Astrocyte (in vitro differentiated cells and primary cell): Measurements from ENCODE around the gene GPATCH3. TPM values are rescaled to one million over a fixed set of nuclear protein-coding genes. Genes with fewer than 3 reads are reported as not detected.
"Not testable (repeated sequence)": the region's sequence is repeated elsewhere in the genome, so short reads cannot be mapped to it uniquely, and the experiment has no call there.

ENCODE experiments used
- DNase-seq: peaks from one replicate; pipeline ENCODE4 v3.0.0-alpha.2; 2010; ENCODE audit warnings: low read depth
- FAIRE-seq: peaks from 2 replicates; lab custom pipeline; 2011; peaks lifted over from hg19 to GRCh38; lab: Jason Lieb, UNC
- H2AFZ ChIP-seq: 2 replicates; pipeline ENCODE4 v1.6.0; 2012; ENCODE audit warnings: low read depth, low read length, inconsistent platforms
- H3K27ac ChIP-seq: 2 replicates; pipeline ENCODE4 v1.5.1; 2011; ENCODE audit warnings: low read depth, low read length, inconsistent platforms
- H3K27me3 ChIP-seq: 2 replicates; pipeline ENCODE4 v1.6.0; 2011; ENCODE audit warnings: low read length, inconsistent platforms; ENCODE audit not compliant: insufficient read depth
- H3K36me3 ChIP-seq: 2 replicates; pipeline ENCODE4 v1.5.1; 2011; ENCODE audit warnings: low read length, inconsistent platforms; ENCODE audit not compliant: insufficient read depth
- H3K4me1 ChIP-seq: 2 replicates; pipeline ENCODE4 v1.5.1; 2011; ENCODE audit warnings: low read length, inconsistent platforms; ENCODE audit not compliant: insufficient read depth
- H3K4me2 ChIP-seq: 2 replicates; pipeline ENCODE4 v1.6.0; 2012; ENCODE audit warnings: low read length, inconsistent platforms
- H3K4me3 ChIP-seq: 2 replicates; pipeline ENCODE4 v1.5.1; 2011; ENCODE audit warnings: low read depth, mild to moderate bottlenecking, low read length, inconsistent platforms; ENCODE audit not compliant: insufficient read depth
- H3K79me2 ChIP-seq: 2 replicates; pipeline ENCODE4 v1.6.0; 2012; ENCODE audit warnings: mild to moderate bottlenecking, low read length, inconsistent platforms; ENCODE audit not compliant: insufficient read depth
- H3K9ac ChIP-seq: 2 replicates; pipeline ENCODE4 v1.6.0; 2012; ENCODE audit warnings: mild to moderate bottlenecking, low read length, inconsistent platforms
- H3K9me3 ChIP-seq: 2 replicates; pipeline ENCODE4 v1.5.1; 2012; ENCODE audit warnings: low read depth, mild to moderate bottlenecking, low read length, inconsistent platforms; ENCODE audit not compliant: insufficient read depth
- H4K20me1 ChIP-seq: 2 replicates; pipeline ENCODE4 v1.6.0; 2012; ENCODE audit warnings: low read length, inconsistent platforms; ENCODE audit not compliant: insufficient read depth
- H3K27ac Mint-ChIP-seq: one replicate; pipeline ENCODE4 v1.8.0; 2021; ENCODE audit warnings: mild to moderate bottlenecking, mixed read lengths; ENCODE audit not compliant: unreplicated experiment
- H3K27me3 Mint-ChIP-seq: one replicate; pipeline ENCODE4 v1.8.0; 2021; ENCODE audit warnings: low read depth, mixed read lengths; ENCODE audit not compliant: unreplicated experiment
- H3K36me3 Mint-ChIP-seq: one replicate; pipeline ENCODE4 v1.8.0; 2021; ENCODE audit warnings: low read depth, mixed read lengths; ENCODE audit not compliant: unreplicated experiment
- H3K4me1 Mint-ChIP-seq: one replicate; pipeline ENCODE4 v1.8.0; 2021; ENCODE audit warnings: low read depth, mixed read lengths; ENCODE audit not compliant: unreplicated experiment
- H3K4me3 Mint-ChIP-seq: one replicate; pipeline ENCODE4 v1.8.0; 2021; ENCODE audit warnings: mild to moderate bottlenecking, moderate library complexity, mixed read lengths; ENCODE audit not compliant: unreplicated experiment
- H3K9me3 Mint-ChIP-seq: one replicate; pipeline ENCODE4 v1.8.0; 2021; ENCODE audit warnings: mild to moderate bottlenecking, mixed read lengths; ENCODE audit not compliant: unreplicated experiment
- EZH2 ChIP-seq: IDR thresholded peaks from 2 replicates; pipeline ENCODE4 v1.6.1; 2012; ENCODE audit warnings: mild to moderate bottlenecking, low read length, inconsistent platforms; ENCODE audit not compliant: insufficient read depth
- total RNA-seq: library from RNA; stranded (reverse); gene quantifications from 2 replicates; pipeline ENCODE4 v1.2.1, GENCODE V29; 2021
- TF ChIP-seq, protein P1 (sequence below): IDR thresholded peaks from 2 replicates; pipeline ENCODE4 v1.5.1; 2011; ENCODE audit warnings: low read depth, mild to moderate bottlenecking, inconsistent platforms, low read length, moderate library complexity; ENCODE audit not compliant: insufficient read depth

GPATCH3 gene
- total RNA-seq, 1 donor from 2014 or later = 12.8 TPM

DNA sequence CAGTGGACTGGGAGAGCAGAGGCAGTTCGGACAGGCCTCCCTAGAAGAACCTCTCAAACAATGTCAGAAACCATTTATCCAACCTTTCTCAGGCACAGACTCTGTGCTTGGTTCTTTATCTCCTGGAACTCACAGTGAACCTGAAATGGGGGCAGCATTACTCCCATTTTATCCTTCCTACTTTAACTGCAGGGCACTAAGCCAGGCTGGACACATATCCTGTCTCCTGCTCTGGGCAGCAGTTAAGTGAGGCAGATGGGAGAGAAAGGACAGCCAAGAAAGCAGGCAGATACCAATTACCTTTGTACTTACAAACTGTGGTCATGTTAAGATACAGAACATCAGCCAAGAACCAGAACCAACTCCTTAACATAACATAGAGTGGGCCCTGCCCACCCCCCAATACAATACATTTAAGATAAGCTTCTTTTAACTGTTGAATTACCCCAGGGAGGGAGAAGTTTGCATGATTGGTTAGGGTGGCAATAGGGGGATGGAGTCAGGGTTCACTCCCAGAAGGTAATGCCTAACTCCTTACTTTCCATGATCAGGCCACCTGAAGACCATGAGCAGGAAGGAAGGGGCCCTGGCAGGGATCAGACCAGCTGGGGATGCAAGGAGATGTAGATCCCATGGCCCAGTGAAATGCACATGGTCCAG is 49.1 kb upstream of the GPATCH3 start:
- Histone ChIP-seq H3K79me2 (no peaks in the 10 kb centered on the region), H3K4me3 (no peak overlapping the region), H3K4me1 (no peaks in the 10 kb centered on the region), H3K36me3 (peaks cover 15% of the 10 kb centered on the region), H2AFZ (no peak overlapping the region), H3K27me3 (no peaks in the 10 kb centered on the region), H3K9me3 (no peaks in the 10 kb centered on the region), H3K9ac (no peak overlapping the region), H3K4me2 (no peak overlapping the region), H3K27ac (no peak overlapping the region), H4K20me1 (no peaks in the 10 kb centered on the region)
- TF ChIP-seq, protein P1, sequence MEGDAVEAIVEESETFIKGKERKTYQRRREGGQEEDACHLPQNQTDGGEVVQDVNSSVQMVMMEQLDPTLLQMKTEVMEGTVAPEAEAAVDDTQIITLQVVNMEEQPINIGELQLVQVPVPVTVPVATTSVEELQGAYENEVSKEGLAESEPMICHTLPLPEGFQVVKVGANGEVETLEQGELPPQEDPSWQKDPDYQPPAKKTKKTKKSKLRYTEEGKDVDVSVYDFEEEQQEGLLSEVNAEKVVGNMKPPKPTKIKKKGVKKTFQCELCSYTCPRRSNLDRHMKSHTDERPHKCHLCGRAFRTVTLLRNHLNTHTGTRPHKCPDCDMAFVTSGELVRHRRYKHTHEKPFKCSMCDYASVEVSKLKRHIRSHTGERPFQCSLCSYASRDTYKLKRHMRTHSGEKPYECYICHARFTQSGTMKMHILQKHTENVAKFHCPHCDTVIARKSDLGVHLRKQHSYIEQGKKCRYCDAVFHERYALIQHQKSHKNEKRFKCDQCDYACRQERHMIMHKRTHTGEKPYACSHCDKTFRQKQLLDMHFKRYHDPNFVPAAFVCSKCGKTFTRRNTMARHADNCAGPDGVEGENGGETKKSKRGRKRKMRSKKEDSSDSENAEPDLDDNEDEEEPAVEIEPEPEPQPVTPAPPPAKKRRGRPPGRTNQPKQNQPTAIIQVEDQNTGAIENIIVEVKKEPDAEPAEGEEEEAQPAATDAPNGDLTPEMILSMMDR = no peak
- no peak for TF ChIP-seq EZH2
- no peak overlapping the region for H3K27ac Mint-ChIP-seq
- H3K4me1 Mint-ChIP-seq = peaks cover 2% of the 10 kb centered on the region
- peaks cover 2% of the 10 kb centered on the region for H3K9me3 Mint-ChIP-seq
- DNase-seq = no peak
- FAIRE-seq = no peak
- H3K4me3 Mint-ChIP-seq = no peak overlapping the region
- no peaks in the 10 kb centered on the region for H3K27me3 Mint-ChIP-seq
- peaks cover 30% of the 10 kb centered on the region for H3K36me3 Mint-ChIP-seq

DNA sequence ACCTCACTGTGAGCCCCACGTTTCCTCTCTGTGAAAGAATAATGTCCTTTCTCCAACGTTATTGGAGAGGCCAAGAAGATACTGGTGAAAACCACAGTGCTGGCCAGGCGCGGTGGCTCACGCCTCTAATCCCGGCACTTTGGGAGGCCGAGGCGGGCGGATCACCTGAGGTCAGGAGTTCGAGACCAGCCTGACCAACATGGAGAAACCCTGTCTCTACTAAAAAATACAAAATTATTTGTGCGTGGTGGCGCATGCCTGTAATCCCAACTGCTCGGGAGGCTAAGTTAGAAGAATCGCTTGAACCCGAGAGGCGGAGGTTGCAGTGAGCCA is 48.4 kb upstream of the GPATCH3 start:
- not testable (repeated sequence) for FAIRE-seq, H3K4me2 ChIP-seq, H4K20me1 ChIP-seq, H3K27ac ChIP-seq, H3K27me3 Mint-ChIP-seq, H3K9ac ChIP-seq, H3K79me2 ChIP-seq, H3K27me3 ChIP-seq, DNase-seq, H3K4me3 Mint-ChIP-seq, H3K9me3 ChIP-seq, H3K4me1 ChIP-seq, H3K4me3 ChIP-seq, H3K27ac Mint-ChIP-seq, H3K4me1 Mint-ChIP-seq, H2AFZ ChIP-seq, H3K9me3 Mint-ChIP-seq
- peaks cover 16% of the 10 kb centered on the region for H3K36me3 ChIP-seq
- peaks cover 30% of the 10 kb centered on the region for H3K36me3 Mint-ChIP-seq

DNA sequence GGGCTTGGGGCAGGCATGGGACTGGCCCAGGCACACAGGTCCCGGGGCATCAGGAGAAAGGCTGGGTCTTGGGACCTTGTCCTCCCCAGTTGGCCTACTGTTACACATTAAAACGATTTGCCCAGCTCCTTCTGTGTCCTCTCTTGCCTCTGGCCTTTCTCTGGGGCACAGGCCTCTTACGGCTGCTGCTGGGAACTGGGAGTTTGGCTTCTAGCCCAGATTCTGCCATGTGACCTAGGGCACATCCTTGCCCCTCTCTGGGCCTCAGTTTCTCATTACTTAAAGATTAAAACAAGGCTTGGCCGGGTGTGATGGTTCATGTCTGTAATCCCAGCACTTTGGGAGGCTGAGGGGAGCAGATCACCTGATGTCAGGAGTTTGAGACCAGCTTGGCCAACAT is 46.0 kb upstream of the GPATCH3 start:
- H2AFZ ChIP-seq = no peak overlapping the region
- H3K27ac ChIP-seq = no peak overlapping the region
- H3K9ac ChIP-seq = no peak overlapping the region
- H3K79me2 ChIP-seq = peaks cover 5% of the 10 kb centered on the region
- Mint-ChIP-seq H3K4me1 (peaks cover 2% of the 10 kb centered on the region), H3K27me3 (no peaks in the 10 kb centered on the region), H3K27ac (no peak overlapping the region), H3K36me3 (peaks cover 36% of the 10 kb centered on the region), H3K9me3 (peaks cover 2% of the 10 kb centered on the region), H3K4me3 (no peak overlapping the region)
- no peak for FAIRE-seq
- DNase-seq = no peak
- no peaks in the 10 kb centered on the region for H4K20me1 ChIP-seq
- H3K27me3 ChIP-seq = no peaks in the 10 kb centered on the region
- H3K9me3 ChIP-seq = no peaks in the 10 kb centered on the region
- TF ChIP-seq, protein P1 = no peak
- no peak for TF ChIP-seq EZH2
- no peaks in the 10 kb centered on the region for H3K4me1 ChIP-seq
- H3K4me2 ChIP-seq = no peak overlapping the region
- H3K4me3 ChIP-seq = no peak overlapping the region
- H3K36me3 ChIP-seq = peaks cover 33% of the 10 kb centered on the region
